GM18499 (cell line): ENCODE data around the gene ATP9B.

Experiments
- ATAC-seq: cut with Tn5 transposase; IDR thresholded peaks from one replicate; pipeline ENCODE4 v1.9.1; 2021; ENCODE audit warnings: moderate number of reproducible peaks; ENCODE audit not compliant: insufficient read depth, unreplicated experiment

Gene ATP9B

DNA sequence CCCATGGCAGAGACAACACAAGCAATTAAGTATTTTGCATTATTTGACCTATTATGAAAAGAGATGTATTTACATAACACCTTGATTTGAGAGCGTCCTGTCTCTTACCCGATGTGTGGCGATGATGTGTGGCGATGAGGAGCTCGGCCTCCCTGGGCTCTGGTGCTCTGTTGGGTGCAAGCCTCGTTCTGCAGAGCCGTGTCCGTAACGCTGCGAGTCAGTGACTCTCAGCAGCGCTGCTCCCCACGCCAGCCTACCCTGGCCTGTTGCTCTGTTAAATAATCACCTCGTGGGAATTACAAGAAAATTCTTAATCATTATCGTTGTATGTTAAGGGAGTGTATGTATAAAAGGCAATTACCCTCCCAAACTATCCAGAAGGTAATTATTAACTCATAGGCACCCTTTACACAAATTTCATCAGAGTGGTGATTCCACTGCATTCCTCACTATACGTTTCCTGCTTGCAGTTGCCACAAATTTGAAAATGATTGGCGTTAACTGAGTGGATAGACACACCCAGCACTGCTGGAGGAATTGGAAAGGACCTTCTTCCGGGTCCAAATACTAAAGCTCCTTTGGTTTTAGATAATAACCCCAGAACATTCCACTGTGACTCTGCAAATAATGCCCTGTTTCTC, 274.5 kb downstream of the ATP9B start:
- no peak for ATAC-seq

DNA sequence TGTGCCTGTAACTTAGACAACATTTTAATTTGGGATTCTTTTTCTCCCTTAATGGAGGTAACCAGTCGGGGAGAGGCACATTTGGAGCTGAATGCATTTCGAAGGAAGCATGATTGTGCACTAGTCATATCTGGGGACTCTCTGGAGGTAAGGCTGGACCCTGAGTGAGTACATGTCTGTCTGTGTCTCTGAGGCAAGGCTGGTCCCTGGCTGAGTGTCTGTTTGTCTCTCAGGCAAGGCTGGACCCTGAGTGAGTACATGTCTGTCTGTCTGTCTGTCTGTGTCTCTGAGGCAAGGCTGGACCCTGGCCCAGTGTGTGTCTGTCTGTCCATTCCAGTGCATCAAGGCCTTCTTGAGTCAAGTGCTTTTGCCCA, 275.0 kb downstream of the ATP9B start:
- no peak for ATAC-seq

DNA sequence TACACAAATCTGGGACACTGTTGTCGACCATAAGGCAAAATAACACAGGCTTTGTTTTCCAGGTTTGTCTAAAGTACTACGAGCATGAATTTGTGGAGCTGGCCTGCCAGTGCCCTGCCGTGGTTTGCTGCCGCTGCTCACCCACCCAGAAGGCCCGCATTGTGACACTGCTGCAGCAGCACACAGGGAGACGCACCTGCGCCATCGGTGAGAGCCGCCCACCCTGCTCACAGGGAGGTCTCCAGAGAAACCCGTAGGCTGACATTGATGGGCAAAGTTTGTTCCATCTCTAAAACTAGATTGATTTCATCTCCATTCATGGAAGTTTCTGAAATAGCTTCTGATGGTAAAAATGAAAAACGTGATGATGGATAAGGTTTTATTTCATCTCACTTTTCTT, 276.2 kb downstream of the ATP9B start:
- ATAC-seq, result no peak

GRCh38 chr18:79345981-79346380, 276.8 kb downstream of the ATP9B start:
- ATAC-seq, result no peak

- ATAC-seq, result no peak
Observed at GRCh38 chr18:79348066-79348465, 278.9 kb downstream of the ATP9B start.

DNA sequence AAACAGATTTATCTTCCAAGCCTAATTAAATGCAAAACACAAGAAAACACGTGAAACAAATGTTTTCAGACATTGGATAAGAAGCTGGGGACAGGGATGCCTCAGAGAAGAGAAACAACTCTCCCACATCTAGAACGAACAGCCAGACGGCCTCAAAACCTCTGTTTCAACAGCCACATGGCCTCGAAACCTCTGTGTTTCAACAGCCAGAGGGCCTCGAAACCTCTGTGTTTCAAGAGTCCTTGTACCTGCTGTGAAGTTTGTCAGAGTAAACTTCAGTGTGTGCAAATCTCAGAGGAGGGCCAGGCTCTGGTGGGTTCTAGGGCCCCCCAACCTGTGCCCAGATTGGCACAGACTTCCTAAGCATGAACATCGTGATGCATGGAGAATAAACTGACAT, 283.2 kb downstream of the ATP9B start:
- no peak for ATAC-seq

- no peak for ATAC-seq
Observed at GRCh38 chr18:79353267-79353666, 284.1 kb downstream of the ATP9B start.

GRCh38 chr18:79354350-79354749, 285.2 kb downstream of the ATP9B start:
- ATAC-seq, result no peak

DNA sequence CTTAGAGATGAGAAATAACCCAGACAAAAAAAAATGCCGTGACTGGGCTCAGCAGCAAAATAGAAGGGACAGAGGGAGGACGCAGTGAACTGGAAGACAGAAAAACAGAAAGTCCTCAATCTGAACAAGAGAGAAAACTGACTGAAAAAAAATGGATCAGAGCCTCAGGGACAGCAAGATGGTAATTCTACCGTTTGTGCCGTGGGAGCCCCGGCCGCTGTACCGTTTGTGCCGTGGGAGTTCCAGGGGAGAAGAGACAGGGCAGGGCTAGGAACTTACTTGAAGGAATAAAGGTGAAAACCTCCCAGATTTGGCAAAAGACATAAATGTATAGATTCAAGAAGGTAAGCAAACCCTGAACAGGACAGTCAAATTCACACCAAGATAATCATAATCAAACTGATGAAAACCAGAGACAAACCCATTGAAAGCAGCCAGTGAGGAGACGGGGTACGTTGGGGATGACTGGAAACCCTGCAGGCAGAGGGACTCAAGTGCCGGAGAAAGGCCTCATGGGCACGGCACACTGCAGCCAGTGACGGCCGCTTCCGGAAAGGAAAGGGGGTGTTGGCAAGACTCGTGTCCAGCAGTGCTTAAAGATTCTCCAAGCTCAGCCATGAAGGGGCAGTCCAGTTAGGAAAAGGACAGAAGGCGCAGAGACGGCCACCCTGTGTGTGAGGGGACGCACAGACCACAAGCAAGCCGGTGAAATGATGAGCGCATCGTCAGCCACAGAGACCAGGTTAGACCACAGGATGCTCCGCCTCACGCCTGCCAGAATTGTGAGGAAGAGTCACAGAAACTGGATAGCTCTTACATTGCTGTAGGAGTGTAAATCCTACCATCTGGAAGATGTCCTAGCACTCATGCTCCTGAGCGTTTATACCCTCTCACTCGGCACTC, 286.5 kb downstream of the ATP9B start:
- ATAC-seq, result peak; percentile 20

DNA sequence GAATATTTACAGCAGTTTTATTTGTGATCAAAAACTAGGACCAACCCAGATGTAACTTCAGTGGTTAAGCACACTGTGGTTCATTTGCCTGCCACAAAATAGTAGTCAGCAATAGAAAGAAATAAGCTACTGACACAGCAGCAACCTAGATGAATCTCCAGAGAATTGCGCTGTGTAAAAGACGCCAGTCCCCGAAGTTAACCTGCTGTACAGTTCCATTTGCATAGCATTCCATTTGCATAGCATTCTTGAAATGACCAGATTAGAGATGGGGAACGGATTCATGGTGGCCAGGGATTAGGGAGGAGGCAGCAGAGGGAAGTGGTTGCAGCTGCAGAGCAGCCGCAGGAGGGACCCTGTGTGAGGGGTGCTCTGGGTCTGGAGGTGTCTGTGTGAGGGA, 287.2 kb downstream of the ATP9B start:
- peak; percentile 88 for ATAC-seq

- no peak for ATAC-seq
Observed at GRCh38 chr18:79360933-79361332, 291.7 kb downstream of the ATP9B start.

- ATAC-seq, result no peak
Observed at GRCh38 chr18:79361766-79362522, 292.8 kb downstream of the ATP9B start.

DNA sequence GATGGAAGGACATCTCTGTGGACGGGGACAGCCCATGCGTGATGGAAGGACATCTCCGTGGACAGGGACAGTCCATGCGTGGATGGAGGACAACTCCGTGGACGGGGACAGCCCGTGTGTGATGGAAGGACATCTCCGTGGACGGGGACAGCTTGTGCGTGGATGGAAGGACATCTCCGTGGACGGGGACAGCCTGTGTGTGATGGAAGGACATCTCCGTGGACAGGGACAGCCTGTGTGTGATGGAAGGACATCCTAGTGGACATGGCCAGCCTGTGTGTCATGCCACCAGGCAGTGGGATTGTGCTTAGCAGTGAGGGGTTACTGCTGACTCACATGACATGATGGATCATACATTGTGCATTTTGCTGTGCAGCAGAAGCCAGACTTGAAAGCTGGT, 296.5 kb downstream of the ATP9B start:
- no peak for ATAC-seq

DNA sequence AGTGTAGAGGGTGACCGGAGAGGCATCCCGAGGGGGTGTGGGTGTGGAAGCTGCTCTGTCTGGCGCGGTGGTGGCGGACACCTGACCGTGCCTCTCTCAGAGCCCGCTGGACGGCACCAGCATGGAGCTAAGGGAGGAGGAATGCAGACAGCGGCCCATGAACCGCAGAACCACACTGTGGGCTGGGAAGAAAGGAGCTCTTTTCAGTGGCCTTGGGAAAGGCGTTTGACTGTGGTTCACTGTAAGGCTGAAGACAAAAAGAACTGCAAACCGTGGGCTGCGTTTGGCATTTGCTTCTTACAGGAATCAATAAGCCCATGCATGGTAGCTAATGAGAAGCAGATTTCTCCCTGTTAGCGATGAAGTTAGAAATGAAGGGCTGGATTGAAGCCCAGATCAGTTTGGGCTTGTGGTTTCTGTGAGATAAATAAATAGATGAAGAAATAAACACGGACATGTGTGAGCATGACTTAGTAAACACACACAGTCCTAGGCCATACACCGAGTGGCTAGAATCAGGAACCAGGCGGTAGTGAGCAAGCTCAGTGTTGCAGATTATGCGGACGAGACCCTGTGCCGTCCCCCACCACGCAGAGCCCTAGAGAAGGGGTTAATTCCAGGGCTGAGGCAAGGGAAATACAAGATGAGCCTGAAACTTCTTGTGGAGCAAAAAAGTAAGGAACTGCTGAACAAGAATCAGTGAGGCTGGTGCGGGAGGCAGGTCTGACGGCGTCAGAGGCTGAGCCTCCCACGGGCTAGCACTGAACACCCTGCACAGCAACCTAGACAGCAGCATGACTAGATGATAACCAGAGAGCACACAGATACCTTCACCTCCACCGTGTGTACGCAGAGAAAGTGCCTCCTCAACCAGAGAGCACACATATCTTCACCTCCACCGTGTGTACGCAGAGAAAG, 297.2 kb downstream of the ATP9B start:
- ATAC-seq, result no peak

GRCh38 chr18:79367480-79367879, 298.3 kb downstream of the ATP9B start:
- no peak for ATAC-seq

DNA sequence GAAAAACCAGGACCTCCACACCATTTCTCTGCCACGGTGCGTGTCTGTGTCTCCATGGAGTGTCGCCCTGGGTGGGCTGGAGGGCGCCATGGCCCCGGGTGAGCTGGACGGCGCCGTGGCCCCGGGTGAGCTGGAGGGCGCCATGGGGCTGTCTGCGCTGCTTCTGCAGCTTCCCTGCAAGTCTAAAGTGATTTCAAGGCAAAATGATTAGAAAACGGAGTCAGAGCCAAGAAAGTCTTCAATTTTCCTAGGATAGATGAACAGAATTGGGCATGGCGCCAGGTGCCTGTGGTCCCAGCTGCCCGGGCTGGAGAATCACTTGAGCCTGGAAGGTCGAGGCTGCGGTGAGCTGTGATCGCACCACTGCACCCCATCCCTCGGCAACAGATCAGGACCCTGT, 298.8 kb downstream of the ATP9B start:
- ATAC-seq, result no peak

GRCh38 chr18:79368681-79369080, 299.5 kb downstream of the ATP9B start:
- ATAC-seq, result no peak

DNA sequence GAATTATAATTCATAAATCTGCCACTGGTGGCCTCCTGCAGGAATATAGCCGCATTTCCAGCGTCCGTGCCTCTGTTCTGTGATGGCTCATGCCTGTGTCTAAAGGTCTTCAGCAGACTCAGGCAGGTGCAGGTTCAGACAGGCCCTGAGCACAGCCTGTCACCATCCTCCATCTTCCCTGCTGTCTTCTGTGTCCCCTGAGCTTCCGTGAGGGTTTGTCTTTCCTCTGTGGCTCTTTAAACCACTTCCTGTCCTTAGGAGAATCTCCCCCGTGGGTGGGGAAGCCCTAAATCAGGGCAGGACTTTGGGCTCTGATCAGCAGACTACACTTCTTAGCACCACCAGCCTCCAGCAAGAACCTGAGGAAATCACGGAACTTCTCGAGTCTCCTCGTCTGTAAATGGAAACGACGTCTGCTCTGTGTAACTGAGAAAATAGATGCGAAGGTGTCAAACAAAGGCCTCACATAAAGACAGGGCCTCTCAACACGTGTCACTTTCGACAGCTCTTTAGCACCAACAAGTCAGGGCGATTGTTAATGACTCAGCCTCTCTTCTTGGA, 302.4 kb downstream of the ATP9B start:
- ATAC-seq, result no peak

GRCh38 chr18:79372461-79372860, 303.3 kb downstream of the ATP9B start:
- no peak for ATAC-seq

DNA sequence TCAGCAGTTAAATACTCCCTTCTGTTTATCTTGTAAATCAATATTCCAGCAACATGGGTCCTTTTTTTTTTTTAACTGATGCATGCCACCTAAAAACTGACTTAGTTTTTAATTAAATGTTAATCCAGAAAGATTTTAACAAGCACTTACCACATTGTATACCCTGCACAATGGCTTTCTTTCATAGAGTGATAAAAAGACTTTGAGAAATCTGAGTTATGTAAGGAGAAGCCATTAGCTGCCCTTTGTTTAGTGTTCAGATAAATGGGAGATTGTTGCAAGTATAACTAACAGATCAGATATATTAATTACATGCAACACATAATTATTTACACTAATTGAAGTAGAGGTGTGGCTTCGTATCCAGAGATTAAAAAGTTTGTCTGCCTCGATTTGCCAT, 303.8 kb downstream of the ATP9B start:
- ATAC-seq, result no peak
